ENCODE measurements around the gene AGFG2.

AGFG2 gene

DNA sequence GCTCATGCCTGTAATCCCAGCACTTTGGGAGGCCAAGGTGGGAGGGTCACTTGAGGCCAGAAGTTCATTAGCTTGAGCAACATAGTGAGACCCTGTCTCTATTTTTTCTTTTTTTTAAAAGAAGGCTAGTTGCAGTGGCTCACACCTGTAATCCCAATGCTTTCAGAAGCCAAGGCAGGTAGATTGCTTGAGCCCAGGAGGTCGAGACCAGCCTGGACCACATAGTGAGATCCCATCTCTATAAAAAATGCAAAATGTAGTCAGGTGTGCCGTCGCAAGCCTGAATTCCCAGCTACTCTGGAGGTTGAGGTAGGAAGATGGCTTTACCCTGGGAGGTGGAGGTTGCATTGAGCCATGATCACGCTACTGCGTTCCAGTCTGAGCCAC is 47.8 kb upstream of the AGFG2 start:
- no peak overlapping the region for H3K27ac ChIP-seq (ENCODE audit: extremely low read depth, low read depth, low read length)
- TF ChIP-seq ZNF121 (tag by site-specific recombination; IDR thresholded peaks at IDR 0.05) (0 out of 2 replicates have a peak, but pooled peaks have one; percentile 16), ZBTB1 (tag by site-specific recombination; IDR thresholded peaks at IDR 0.05) (no peak)
- TF ChIP-seq, protein P1, sequence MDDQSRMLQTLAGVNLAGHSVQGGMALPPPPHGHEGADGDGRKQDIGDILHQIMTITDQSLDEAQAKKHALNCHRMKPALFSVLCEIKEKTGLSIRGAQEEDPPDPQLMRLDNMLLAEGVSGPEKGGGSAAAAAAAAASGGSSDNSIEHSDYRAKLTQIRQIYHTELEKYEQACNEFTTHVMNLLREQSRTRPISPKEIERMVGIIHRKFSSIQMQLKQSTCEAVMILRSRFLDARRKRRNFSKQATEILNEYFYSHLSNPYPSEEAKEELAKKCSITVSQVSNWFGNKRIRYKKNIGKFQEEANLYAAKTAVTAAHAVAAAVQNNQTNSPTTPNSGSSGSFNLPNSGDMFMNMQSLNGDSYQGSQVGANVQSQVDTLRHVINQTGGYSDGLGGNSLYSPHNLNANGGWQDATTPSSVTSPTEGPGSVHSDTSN (CRISPR knock-in tag; IDR thresholded peaks at IDR 0.05) = no peak
- H3K36me3 ChIP-seq (ENCODE audit: control insufficient read depth in 2 of 2, insufficient read depth in 1 of 2, low read length in 2 of 2) = no peaks in the 10 kb centered on the region
- H3K4me3 ChIP-seq (ENCODE audit: low read depth, low read length) = no peak overlapping the region
- H3K4me1 ChIP-seq (ENCODE audit: control insufficient read depth, insufficient read depth, low read length) = no peaks in the 10 kb centered on the region
- H3K9me3 ChIP-seq (ENCODE audit: control insufficient read depth, insufficient read depth, low read depth, low read length) = no peaks in the 10 kb centered on the region
- ChIA-PET POLR2A (no interaction called here), CTCF (interaction anchor here (0.7 kb wide), 1 partner anchor 98 kb away, joined by 4 read pairs; no protein-coding TSS in a partner anchor)

DNA sequence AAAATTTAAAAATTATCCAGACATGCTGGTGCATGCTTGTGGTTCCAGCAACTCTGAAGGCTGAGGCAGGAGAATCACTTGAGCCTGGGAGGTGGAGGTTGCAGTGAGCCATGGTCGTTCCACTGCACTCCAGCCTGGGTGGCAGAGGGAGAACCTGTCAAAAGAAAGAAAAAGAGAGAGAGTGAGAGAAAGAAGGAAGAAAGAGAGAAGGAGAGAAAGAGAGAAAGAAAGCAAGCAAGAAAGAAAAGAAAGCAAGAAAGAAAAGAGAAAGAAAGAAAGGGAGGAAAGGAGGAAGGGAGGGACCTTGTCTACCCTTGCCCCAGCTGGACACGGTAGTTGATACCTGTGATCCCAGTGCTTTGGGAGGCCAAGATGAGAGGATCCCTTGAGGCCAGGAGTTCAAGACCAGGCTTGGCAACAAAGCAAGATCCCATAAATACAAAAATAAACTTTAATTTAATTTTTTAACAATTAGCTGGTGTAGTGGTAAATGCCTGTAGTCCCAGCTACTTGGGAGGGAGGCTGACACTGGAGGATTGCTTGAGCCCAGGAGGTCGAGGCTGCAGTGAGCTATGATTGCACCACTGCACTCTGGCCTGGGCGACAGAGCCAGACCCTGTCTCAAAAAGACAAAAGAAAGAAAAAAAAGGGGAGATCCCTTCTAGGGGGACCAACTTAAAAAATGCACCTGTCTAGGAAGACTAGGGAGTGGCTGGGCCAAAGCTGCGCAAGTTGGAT is 46.1 kb upstream of the AGFG2 start:
- Histone ChIP-seq H3K4me1 (ENCODE audit: control insufficient read depth, insufficient read depth, low read length) (no peaks in the 10 kb centered on the region), H3K9me3 (ENCODE audit: control insufficient read depth, insufficient read depth, low read depth, low read length) (no peaks in the 10 kb centered on the region), H3K27ac (ENCODE audit: extremely low read depth, low read depth, low read length) (no peak overlapping the region), H3K36me3 (ENCODE audit: control insufficient read depth in 2 of 2, insufficient read depth in 1 of 2, low read length in 2 of 2) (no peaks in the 10 kb centered on the region), H3K4me3 (ENCODE audit: low read depth, low read length) (no peak overlapping the region)
- no peak for TF ChIP-seq ZNF114 (tag by site-specific recombination; IDR thresholded peaks at IDR 0.05)
- peak; percentile 99 for TF ChIP-seq PRDM1 (tag by site-specific recombination; IDR thresholded peaks at IDR 0.05)
- no peak for TF ChIP-seq ZNF426 (tag by site-specific recombination; IDR thresholded peaks at IDR 0.05)
- TF ChIP-seq, protein P2, sequence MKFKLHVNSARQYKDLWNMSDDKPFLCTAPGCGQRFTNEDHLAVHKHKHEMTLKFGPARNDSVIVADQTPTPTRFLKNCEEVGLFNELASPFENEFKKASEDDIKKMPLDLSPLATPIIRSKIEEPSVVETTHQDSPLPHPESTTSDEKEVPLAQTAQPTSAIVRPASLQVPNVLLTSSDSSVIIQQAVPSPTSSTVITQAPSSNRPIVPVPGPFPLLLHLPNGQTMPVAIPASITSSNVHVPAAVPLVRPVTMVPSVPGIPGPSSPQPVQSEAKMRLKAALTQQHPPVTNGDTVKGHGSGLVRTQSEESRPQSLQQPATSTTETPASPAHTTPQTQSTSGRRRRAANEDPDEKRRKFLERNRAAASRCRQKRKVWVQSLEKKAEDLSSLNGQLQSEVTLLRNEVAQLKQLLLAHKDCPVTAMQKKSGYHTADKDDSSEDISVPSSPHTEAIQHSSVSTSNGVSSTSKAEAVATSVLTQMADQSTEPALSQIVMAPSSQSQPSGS (tag by site-specific recombination; IDR thresholded peaks at IDR 0.05; ENCODE audit: low read depth) = no peak
- peak; percentile 83 for TF ChIP-seq ZNF366 (tag by site-specific recombination; conservative IDR thresholded peaks at IDR 0.05)
- no peak for TF ChIP-seq TRIM28 (IDR thresholded peaks at IDR 0.05; ENCODE audit: borderline replicate concordance, low read length)
- ChIA-PET CTCF (interaction anchor here (0.6 to 2.0 kb wide), 4 partner anchors 10 to 965 kb away, joined by 4 to 9 read pairs (median 6); no protein-coding TSS in a partner anchor), POLR2A (no interaction called here)

DNA sequence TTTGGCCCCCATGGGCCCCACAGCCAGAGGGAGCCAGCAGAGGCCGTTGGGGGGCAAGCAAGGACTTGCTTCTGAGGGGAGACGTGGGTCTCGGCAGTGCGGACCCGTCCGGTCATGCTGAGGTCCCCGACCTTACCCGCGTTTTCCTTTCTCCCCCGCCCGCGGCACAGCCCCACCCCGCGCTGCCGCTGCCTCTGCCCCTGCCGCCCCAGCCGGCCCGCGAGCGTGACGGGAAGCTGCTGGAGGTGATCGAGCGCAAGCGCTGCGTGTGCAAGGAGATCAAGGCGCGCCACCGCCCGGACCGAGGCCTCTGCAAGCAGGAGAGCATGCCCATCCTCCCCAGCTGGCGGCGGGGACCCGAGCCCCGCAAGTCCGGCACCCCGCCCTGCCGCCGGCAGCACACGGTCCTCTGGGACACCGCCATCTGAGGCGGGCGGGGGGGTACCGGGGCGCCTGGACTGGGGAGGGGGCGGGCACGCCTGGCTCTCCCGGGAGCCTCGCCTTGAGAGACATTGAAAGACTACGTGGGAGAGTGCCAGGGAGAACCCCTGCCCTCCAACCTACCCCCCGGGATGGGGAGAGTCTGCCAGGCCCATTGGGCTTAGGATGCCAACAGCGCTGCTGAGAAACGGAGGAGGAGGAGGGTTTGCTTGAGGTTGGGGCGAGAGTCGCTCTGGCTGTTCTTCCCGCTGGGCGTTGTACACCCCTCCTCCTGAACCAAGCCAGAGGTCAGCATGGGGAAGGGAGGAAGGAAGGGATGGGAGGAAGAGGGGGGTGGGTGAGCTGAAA is 45.3 kb upstream of the AGFG2 start:
- ChIA-PET POLR2A (no interaction called here), CTCF (interaction anchor here (0.6 to 2.0 kb wide), 5 partner anchors 11 to 965 kb away, joined by 3 to 7 read pairs (median 4); no protein-coding TSS in a partner anchor)
- no peak overlapping the region for H3K4me3 ChIP-seq (ENCODE audit: low read depth, low read length)
- H3K9me3 ChIP-seq (ENCODE audit: control insufficient read depth, insufficient read depth, low read depth, low read length) = no peaks in the 10 kb centered on the region
- TF ChIP-seq ZNF133 (tag by site-specific recombination; IDR thresholded peaks at IDR 0.05) = no peak
- no peak for TF ChIP-seq ZNF16 (tag by site-specific recombination; IDR thresholded peaks at IDR 0.05; ENCODE audit: low read depth)
- no peak for TF ChIP-seq ZNF248 (tag by site-specific recombination; IDR thresholded peaks at IDR 0.05)
- TF ChIP-seq WT1 (tag by site-specific recombination; IDR thresholded peaks at IDR 0.05) = no peak
- no peak for TF ChIP-seq ZNF555 (tag by site-specific recombination; conservative IDR thresholded peaks at IDR 0.05)
- TF ChIP-seq, protein P3, sequence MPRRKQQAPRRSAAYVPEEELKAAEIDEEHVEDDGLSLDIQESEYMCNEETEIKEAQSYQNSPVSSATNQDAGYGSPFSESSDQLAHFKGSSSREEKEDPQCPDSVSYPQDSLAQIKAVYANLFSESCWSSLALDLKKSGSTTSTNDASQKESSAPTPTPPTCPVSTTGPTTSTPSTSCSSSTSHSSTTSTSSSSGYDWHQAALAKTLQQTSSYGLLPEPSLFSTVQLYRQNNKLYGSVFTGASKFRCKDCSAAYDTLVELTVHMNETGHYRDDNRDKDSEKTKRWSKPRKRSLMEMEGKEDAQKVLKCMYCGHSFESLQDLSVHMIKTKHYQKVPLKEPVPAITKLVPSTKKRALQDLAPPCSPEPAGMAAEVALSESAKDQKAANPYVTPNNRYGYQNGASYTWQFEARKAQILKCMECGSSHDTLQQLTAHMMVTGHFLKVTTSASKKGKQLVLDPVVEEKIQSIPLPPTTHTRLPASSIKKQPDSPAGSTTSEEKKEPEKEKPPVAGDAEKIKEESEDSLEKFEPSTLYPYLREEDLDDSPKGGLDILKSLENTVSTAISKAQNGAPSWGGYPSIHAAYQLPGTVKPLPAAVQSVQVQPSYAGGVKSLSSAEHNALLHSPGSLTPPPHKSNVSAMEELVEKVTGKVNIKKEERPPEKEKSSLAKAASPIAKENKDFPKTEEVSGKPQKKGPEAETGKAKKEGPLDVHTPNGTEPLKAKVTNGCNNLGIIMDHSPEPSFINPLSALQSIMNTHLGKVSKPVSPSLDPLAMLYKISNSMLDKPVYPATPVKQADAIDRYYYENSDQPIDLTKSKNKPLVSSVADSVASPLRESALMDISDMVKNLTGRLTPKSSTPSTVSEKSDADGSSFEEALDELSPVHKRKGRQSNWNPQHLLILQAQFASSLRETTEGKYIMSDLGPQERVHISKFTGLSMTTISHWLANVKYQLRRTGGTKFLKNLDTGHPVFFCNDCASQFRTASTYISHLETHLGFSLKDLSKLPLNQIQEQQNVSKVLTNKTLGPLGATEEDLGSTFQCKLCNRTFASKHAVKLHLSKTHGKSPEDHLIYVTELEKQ (tag by site-specific recombination; IDR thresholded peaks at IDR 0.05; ENCODE audit: borderline replicate concordance) = no peak
- TF ChIP-seq ZNF596 (tag by site-specific recombination; IDR thresholded peaks at IDR 0.05) = no peak
- TF ChIP-seq SP3 (tag by site-specific recombination; IDR thresholded peaks at IDR 0.05) = no peak
- no peak for TF ChIP-seq GLI2 (tag by site-specific recombination; IDR thresholded peaks at IDR 0.05; ENCODE audit: borderline replicate concordance, low read depth)
- no peaks in the 10 kb centered on the region for H3K36me3 ChIP-seq (ENCODE audit: control insufficient read depth in 2 of 2, insufficient read depth in 1 of 2, low read length in 2 of 2)
- H3K27ac ChIP-seq (ENCODE audit: extremely low read depth, low read depth, low read length) = no peak overlapping the region
- no peaks in the 10 kb centered on the region for H3K4me1 ChIP-seq (ENCODE audit: control insufficient read depth, insufficient read depth, low read length)
